Uterus (tissue), 4 donors: ENCODE measurements around the gene SPOCK1. TPM values are rescaled to one million over a fixed set of nuclear protein-coding genes. Genes with fewer than 3 reads are reported as not detected.
"Not testable (repeated sequence)": the region's sequence is repeated elsewhere in the genome, so short reads cannot be mapped to it uniquely, and the experiment has no call there.

ENCODE experiments used
- DNase-seq, 2 donors: peaks; one replicate each; pipeline ENCODE4 v3.0.0-alpha.2; 2019 to 2020
- H3K27ac ChIP-seq, 2 donors: fragments of 200-600 bp; sonication (generic); 1 replicate in 1 of 2; 2 replicates in 1 of 2; pipeline ENCODE4 v1.5.1; 2016 to 2018
- H3K27me3 ChIP-seq, 2 donors: fragments of 200-600 bp; sonication (generic); one replicate each; pipeline ENCODE4 v1.5.1; 2018 to 2019; ENCODE audit warnings: control low read depth in 1 of 2
- H3K36me3 ChIP-seq, 2 donors: fragments of 200-600 bp; sonication (generic); one replicate each; pipeline ENCODE4 v1.5.1; 2019; ENCODE audit warnings: control low read depth in 1 of 2
- H3K4me1 ChIP-seq, 2 donors: fragments of 200-600 bp; sonication (generic); one replicate each; pipeline ENCODE4 v1.5.1; 2018 to 2019; ENCODE audit warnings: control low read depth in 1 of 2
- H3K4me3 ChIP-seq, 2 donors: fragments of 200-600 bp; sonication (generic); 1 replicate in 1 of 2; 2 replicates in 1 of 2; pipeline ENCODE4 v1.5.1; 2018 to 2019; ENCODE audit warnings: mild to moderate bottlenecking in 1 of 2
- H3K9me3 ChIP-seq, 2 donors: fragments of 200-600 bp; sonication (generic); one replicate each; pipeline ENCODE4 v1.5.1; 2019; ENCODE audit warnings: control low read depth in 1 of 2
- POLR2A ChIP-seq, 2 donors: fragments of 450-650 bp; IDR thresholded peaks; one replicate each; pipeline ENCODE4 v1.6.1; 2016; ENCODE audit warnings: antibody characterized with exemption in 2 of 2, mild to moderate bottlenecking in 1 of 2, moderate library complexity in 1 of 2
- intact Hi-C: fragments of 100-400 bp; cut with DNase I; formaldehyde crosslinking; loops from one replicate; pipeline ENCODE4 v1.15.1; 2023; ENCODE audit warnings: low total_unique reads
- total RNA-seq, 4 donors: library from RNA; depleted of rRNA in 3 of 4; stranded (reverse); fragments of >200 nt in 3 of 4; gene quantifications; one replicate each; pipeline versions ENCODE4 v1.1.0 to v1.2.4, GENCODE V29; 2014 to 2023
- TF ChIP-seq, protein P1 (sequence below), 4 experiments: fragments of 200-600 bp in 2 of 4; fragments of 450-650 bp in 2 of 4; sonication (generic) in 2 of 4; IDR thresholded peaks; one replicate each; pipeline ENCODE4 v1.5.1; 2016 to 2019; ENCODE audit warnings: antibody characterized with exemption in 4 of 4, mild to moderate bottlenecking in 2 of 4, moderate library complexity in 1 of 4
- donor health status: DM: yes; HTN: yes; CAD: no.

Gene SPOCK1
- 100 to 1,000 TPM in 1 of 4 donors, 10 to 100 TPM in 3; 31.8 to 131 (median 45.1) TPM for total RNA-seq

DNA sequence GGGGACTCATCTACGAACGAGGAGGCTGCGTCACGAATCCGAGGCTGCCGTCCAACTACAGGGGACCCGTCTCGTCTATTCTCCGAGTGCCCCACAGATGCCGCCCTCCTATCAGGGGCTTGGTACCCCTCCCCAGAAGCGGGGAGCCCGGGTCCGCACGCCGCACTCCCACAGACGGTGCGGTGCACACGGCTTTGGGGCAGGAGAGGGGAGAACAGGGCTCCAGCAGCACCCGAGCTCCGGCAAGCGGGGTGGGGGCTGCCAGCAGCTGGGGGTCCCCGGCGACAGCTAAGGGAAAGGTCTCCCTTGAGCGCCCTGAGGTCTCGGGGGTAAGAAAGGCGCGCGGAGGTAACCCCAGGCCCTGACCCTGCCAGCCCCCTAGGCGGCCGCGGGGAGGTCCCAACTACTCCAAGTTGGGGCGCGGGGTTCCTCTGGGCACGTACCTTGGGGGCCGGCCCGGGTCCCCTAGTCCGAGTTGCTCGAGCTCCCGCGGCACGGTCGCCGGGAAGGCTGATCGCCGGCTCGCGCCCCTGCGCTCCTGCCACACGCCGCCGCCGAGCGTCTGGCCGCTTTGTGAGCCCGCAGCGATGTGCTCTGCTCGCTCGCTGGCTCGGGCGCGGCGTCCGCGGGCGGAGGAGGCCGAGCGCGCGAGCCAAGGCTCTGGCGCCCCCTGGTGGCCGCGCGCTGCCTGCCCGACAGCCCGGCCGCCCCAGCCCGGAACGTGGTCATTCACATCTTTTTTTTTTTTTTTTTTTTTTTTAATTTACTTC lies at the start of gene SPOCK1:
SPOCK1 (minus strand) TSS at position 591 of the 770 bp plus-strand sequence.
- intact Hi-C loops: no loop called here
- DNase-seq: peak; percentile 39 to 69
- Histone ChIP-seq H3K4me3 (peak within 1 kb of the TSS; percentile 36 to 56), H3K36me3 (no peaks in the 10 kb centered on the region), H3K27ac (peak within 1 kb of the TSS in 1 of 2 donors; percentile 68), H3K4me1 (no peaks in the 10 kb centered on the region), H3K9me3 (no peaks in the 10 kb centered on the region), H3K27me3 (no peaks in the 10 kb centered on the region)
- TF ChIP-seq, protein P1, sequence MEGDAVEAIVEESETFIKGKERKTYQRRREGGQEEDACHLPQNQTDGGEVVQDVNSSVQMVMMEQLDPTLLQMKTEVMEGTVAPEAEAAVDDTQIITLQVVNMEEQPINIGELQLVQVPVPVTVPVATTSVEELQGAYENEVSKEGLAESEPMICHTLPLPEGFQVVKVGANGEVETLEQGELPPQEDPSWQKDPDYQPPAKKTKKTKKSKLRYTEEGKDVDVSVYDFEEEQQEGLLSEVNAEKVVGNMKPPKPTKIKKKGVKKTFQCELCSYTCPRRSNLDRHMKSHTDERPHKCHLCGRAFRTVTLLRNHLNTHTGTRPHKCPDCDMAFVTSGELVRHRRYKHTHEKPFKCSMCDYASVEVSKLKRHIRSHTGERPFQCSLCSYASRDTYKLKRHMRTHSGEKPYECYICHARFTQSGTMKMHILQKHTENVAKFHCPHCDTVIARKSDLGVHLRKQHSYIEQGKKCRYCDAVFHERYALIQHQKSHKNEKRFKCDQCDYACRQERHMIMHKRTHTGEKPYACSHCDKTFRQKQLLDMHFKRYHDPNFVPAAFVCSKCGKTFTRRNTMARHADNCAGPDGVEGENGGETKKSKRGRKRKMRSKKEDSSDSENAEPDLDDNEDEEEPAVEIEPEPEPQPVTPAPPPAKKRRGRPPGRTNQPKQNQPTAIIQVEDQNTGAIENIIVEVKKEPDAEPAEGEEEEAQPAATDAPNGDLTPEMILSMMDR (IDR thresholded peaks at IDR 0.05): peak; percentile 51 to 87 (median 83)
- TF ChIP-seq POLR2A (IDR thresholded peaks at IDR 0.05): peak in 1 of 2 donors; percentile 27

DNA sequence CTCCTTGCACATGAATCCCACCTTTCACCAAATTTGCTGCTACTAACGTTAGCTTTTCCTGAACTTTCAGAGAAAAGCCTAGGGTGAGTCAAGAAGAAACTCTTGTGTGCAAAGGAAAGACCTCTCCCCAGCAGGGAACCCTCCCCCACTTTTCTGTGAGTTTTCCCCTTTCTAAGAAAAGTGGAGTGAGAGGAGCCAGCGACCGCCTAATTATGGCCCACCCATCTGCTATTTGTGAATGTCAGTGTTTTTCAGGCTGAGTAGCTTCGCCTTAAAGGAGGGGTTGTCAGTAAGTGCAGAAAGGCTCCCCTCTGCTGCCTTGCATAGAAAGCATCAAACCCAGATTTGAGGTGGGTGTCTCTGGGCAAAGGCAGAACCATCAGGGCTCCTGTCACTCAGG lies 46.8 kb upstream of the SPOCK1 start:
- Histone ChIP-seq H3K4me3 (no peak overlapping the region), H3K4me1 (no peaks in the 10 kb centered on the region), H3K9me3 (no peaks in the 10 kb centered on the region), H3K36me3 (no peaks in the 10 kb centered on the region), H3K27me3 (no peaks in the 10 kb centered on the region), H3K27ac (no peak overlapping the region)
- no peak for DNase-seq
- TF ChIP-seq POLR2A (IDR thresholded peaks at IDR 0.05): no peak
- TF ChIP-seq, protein P1 (IDR thresholded peaks at IDR 0.05): no peak
- intact Hi-C loops: no loop called here

DNA sequence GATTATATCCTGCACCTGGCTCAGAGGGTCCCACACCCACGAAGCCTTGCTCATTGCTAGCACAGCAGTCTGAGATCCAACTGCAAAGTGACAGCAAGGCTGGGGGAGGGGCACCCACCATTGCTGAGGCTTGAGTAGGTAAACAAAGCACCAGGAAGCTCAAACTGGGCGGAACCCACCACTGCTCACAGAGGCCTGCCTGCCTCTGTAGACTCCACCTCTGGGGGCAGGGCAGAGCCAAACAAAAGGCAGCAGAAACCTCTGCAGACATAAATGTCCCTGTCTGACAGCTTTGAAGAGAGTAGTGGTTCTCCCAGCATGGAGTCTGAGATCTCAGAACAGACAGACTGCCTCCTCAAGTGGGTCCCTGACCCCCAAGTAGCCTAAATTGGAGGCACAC lies 36.3 kb upstream of the SPOCK1 start:
- H3K4me1 ChIP-seq, intact Hi-C loops, DNase-seq, H3K27ac ChIP-seq, H3K36me3 ChIP-seq, H3K4me3 ChIP-seq, H3K9me3 ChIP-seq, H3K27me3 ChIP-seq: not testable (repeated sequence)

DNA sequence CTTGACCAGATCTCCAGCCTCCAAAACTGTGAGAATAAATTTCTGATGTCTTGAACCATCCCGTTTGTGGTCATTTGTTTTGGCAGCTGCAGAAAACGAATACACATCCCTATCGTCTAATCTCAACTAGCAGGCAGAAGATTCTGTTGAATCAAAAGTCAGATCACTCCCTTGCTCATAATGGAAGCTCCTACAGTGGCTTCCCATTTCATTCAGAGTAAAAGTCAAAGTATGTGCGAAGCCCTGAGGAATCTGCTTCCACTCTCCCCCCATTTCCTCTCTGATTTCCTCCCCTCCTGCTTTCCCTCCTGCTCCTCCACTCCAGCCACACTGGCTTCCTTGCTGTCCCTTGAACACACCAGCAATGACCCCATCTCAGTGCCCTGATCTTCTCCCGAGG lies 34.8 kb upstream of the SPOCK1 start:
- DNase-seq: no peak
- Histone ChIP-seq H3K4me3 (no peak overlapping the region), H3K4me1 (no peaks in the 10 kb centered on the region), H3K9me3 (no peaks in the 10 kb centered on the region), H3K27ac (no peak overlapping the region), H3K27me3 (no peaks in the 10 kb centered on the region), H3K36me3 (no peaks in the 10 kb centered on the region)
- TF ChIP-seq POLR2A (IDR thresholded peaks at IDR 0.05): no peak
- TF ChIP-seq, protein P1 (IDR thresholded peaks at IDR 0.05): no peak
- intact Hi-C loops: no loop called here

DNA sequence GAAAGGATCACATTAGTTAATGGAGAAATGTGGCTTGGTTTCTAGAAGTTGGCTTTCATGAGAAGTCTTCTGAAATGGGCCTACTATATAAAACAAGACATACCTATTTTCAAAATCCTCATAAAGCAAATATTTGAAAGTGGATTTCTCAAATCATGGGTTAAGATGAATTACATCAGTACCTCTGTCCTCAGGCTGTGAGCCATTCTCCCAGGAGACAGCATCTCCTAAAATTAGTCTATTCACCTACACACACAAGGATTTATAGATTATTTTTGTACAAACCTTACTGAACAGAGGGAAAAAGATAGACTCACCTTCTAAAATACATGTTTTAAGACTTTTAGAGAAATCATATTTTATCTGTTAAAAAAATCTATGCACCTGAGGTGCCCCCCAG lies 32.1 kb upstream of the SPOCK1 start:
- H3K27me3 ChIP-seq: no peaks in the 10 kb centered on the region
- H3K4me3 ChIP-seq: no peak overlapping the region
- no peaks in the 10 kb centered on the region for H3K9me3 ChIP-seq
- intact Hi-C loops: no loop called here
- no peaks in the 10 kb centered on the region for H3K36me3 ChIP-seq
- no peak overlapping the region for H3K27ac ChIP-seq
- no peaks in the 10 kb centered on the region for H3K4me1 ChIP-seq
- no peak for DNase-seq
- TF ChIP-seq, protein P1 (IDR thresholded peaks at IDR 0.05): no peak
- no peak for TF ChIP-seq POLR2A (IDR thresholded peaks at IDR 0.05)
